ENCODE measurements around the gene NOTCH2.

Gene NOTCH2

GRCh38 chr1:119902775-119903442, 166.6 kb downstream of the NOTCH2 start:
- Histone ChIP-seq H3K27me3 (replicated peaks; ENCODE audit: insufficient read depth, low read length) (no peaks in the 10 kb centered on the region), H3K36me3 (replicated peaks; ENCODE audit: insufficient read depth, low read length) (no peaks in the 10 kb centered on the region), H3K9me3 (replicated peaks; ENCODE audit: insufficient read depth, low read length) (no peaks in the 10 kb centered on the region), H3K27ac (ENCODE audit: low read length) (no peak overlapping the region), H3K4me1 (ENCODE audit: low read length) (no peaks in the 10 kb centered on the region), H3K4me2 (ENCODE audit: low read depth, low read length) (no peak overlapping the region), H3K9ac (ENCODE audit: low read length) (no peak overlapping the region), H3K79me2 (ENCODE audit: low read length) (no peaks in the 10 kb centered on the region), H3K9me2 (replicated peaks; ENCODE audit: insufficient read depth, low read length) (no peaks in the 10 kb centered on the region), H2AFZ (ENCODE audit: low read length) (no peak overlapping the region), H4K20me1 (ENCODE audit: insufficient read depth, low read length) (no peaks in the 10 kb centered on the region), H3K4me3 (ENCODE audit: low read length) (no peak overlapping the region), H3F3A (ENCODE audit: insufficient read depth, low read length) (no peaks in the 10 kb centered on the region)
- no peak for DNase-seq
- TF ChIP-seq EZH2phosphoT487 (IDR thresholded peaks at IDR 0.05; ENCODE audit: low read length), result no peak
- TF ChIP-seq EZH2 (optimal IDR thresholded peaks at IDR 0.05; ENCODE audit: low read depth, low read length), result no peak
- TF ChIP-seq CTCF (IDR thresholded peaks at IDR 0.05; ENCODE audit: low read length), result no peak

- Histone ChIP-seq H3K9ac (ENCODE audit: low read length) (no peak overlapping the region), H4K20me1 (ENCODE audit: insufficient read depth, low read length) (no peaks in the 10 kb centered on the region), H2AFZ (ENCODE audit: low read length) (no peak overlapping the region), H3K27me3 (replicated peaks; ENCODE audit: insufficient read depth, low read length) (no peaks in the 10 kb centered on the region), H3K36me3 (replicated peaks; ENCODE audit: insufficient read depth, low read length) (no peaks in the 10 kb centered on the region), H3K27ac (ENCODE audit: low read length) (no peak overlapping the region), H3K4me1 (ENCODE audit: low read length) (no peaks in the 10 kb centered on the region), H3K9me3 (replicated peaks; ENCODE audit: insufficient read depth, low read length) (no peaks in the 10 kb centered on the region), H3K4me2 (ENCODE audit: low read depth, low read length) (no peak overlapping the region), H3F3A (ENCODE audit: insufficient read depth, low read length) (no peaks in the 10 kb centered on the region), H3K9me2 (replicated peaks; ENCODE audit: insufficient read depth, low read length) (no peaks in the 10 kb centered on the region), H3K79me2 (ENCODE audit: low read length) (no peaks in the 10 kb centered on the region), H3K4me3 (ENCODE audit: low read length) (no peak overlapping the region)
- TF ChIP-seq EZH2phosphoT487 (IDR thresholded peaks at IDR 0.05; ENCODE audit: low read length) (no peak), EZH2 (optimal IDR thresholded peaks at IDR 0.05; ENCODE audit: low read depth, low read length) (no peak), CTCF (IDR thresholded peaks at IDR 0.05; ENCODE audit: low read length) (no peak)
- no peak for DNase-seq
Measured at GRCh38 chr1:119898981-119899720, 170.3 kb downstream of the NOTCH2 start.

DNA sequence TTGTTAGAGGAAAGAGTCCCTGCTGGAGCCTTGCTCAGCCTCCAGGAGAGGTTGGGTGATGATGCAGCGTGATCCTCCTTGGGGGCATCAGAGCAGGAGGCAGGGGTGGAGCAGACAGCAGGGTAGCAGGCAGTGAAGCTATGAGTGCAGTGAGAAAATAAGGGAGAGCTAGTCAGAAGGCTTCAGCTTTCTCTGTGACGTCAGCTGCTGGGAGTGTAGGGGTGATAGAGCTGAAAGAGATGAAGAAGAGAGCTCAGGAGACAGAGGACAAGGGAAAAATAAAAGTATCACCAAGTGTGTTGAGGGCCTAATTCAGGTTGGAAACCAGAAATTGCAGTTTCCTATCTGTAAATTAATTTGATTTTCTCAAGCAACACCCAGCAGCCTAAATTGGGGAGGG, 170.9 kb downstream of the NOTCH2 start:
- H3K4me3 ChIP-seq (ENCODE audit: low read length), result no peak overlapping the region
- TF ChIP-seq CTCF (IDR thresholded peaks at IDR 0.05; ENCODE audit: low read length) (no peak), EZH2 (optimal IDR thresholded peaks at IDR 0.05; ENCODE audit: low read depth, low read length) (no peak), EZH2phosphoT487 (IDR thresholded peaks at IDR 0.05; ENCODE audit: low read length) (no peak)
- H3K9me2 ChIP-seq (replicated peaks; ENCODE audit: insufficient read depth, low read length), result no peaks in the 10 kb centered on the region
- H2AFZ ChIP-seq (ENCODE audit: low read length), result no peak overlapping the region
- no peaks in the 10 kb centered on the region for H3K9me3 ChIP-seq (replicated peaks; ENCODE audit: insufficient read depth, low read length)
- H3K9ac ChIP-seq (ENCODE audit: low read length), result no peak overlapping the region
- no peaks in the 10 kb centered on the region for H3K79me2 ChIP-seq (ENCODE audit: low read length)
- DNase-seq, result no peak
- no peak overlapping the region for H3K4me2 ChIP-seq (ENCODE audit: low read depth, low read length)
- H3K4me1 ChIP-seq (ENCODE audit: low read length), result no peaks in the 10 kb centered on the region
- no peak overlapping the region for H3K27ac ChIP-seq (ENCODE audit: low read length)
- no peaks in the 10 kb centered on the region for H3K27me3 ChIP-seq (replicated peaks; ENCODE audit: insufficient read depth, low read length)
- no peaks in the 10 kb centered on the region for H3F3A ChIP-seq (ENCODE audit: insufficient read depth, low read length)
- no peaks in the 10 kb centered on the region for H3K36me3 ChIP-seq (replicated peaks; ENCODE audit: insufficient read depth, low read length)
- no peaks in the 10 kb centered on the region for H4K20me1 ChIP-seq (ENCODE audit: insufficient read depth, low read length)
